NCI-H2227 (cell line): Measurements from ENCODE around the gene ISG15.
"Not testable (repeated sequence)": the region's sequence is repeated elsewhere in the genome, so short reads cannot be mapped to it uniquely, and the experiment has no call there.

Source experiments
- DNase-seq: peaks from one replicate; lab custom pipeline; 2025; ENCODE audit not compliant: unreplicated experiment; lab: John Stamatoyannopoulos, UW

Gene ISG15

GRCh38 chr1:1026599-1027413, 13.5 kb downstream of the ISG15 start:
- no peak for DNase-seq

GRCh38 chr1:1027791-1028190, 14.5 kb downstream of the ISG15 start:
- no peak for DNase-seq

GRCh38 chr1:1030867-1031658, 17.8 kb downstream of the ISG15 start:
- DNase-seq = not testable (repeated sequence)

- no peak for DNase-seq
Measured at GRCh38 chr1:1031659-1032235, 18.4 kb downstream of the ISG15 start.

- peak; percentile 52 for DNase-seq
Measured at GRCh38 chr1:1032424-1032823, 19.1 kb downstream of the ISG15 start.

- DNase-seq = peak; percentile 99
Measured at GRCh38 chr1:1033009-1033587, 19.8 kb downstream of the ISG15 start.

GRCh38 chr1:1033731-1034438, 20.6 kb downstream of the ISG15 start:
- peak; percentile 57 for DNase-seq

- DNase-seq = no peak
Measured at GRCh38 chr1:1034439-1034781, 21.1 kb downstream of the ISG15 start.

GRCh38 chr1:1035291-1035943, 22.1 kb downstream of the ISG15 start:
- DNase-seq = no peak

- no peak for DNase-seq
Measured at GRCh38 chr1:1037366-1038327, 24.4 kb downstream of the ISG15 start.

- DNase-seq = no peak
Measured at GRCh38 chr1:1038694-1039093, 25.4 kb downstream of the ISG15 start.

- no peak for DNase-seq
Measured at GRCh38 chr1:1039145-1039910, 26.0 kb downstream of the ISG15 start.

- DNase-seq = no peak
Measured at GRCh38 chr1:1040004-1040991, 27.0 kb downstream of the ISG15 start.

- DNase-seq = no peak
Measured at GRCh38 chr1:1041092-1041523, 27.8 kb downstream of the ISG15 start.

GRCh38 chr1:1041873-1042272, 28.6 kb downstream of the ISG15 start:
- no peak for DNase-seq

GRCh38 chr1:1042835-1043234, 29.5 kb downstream of the ISG15 start:
- DNase-seq = no peak

GRCh38 chr1:1043411-1043810, 30.1 kb downstream of the ISG15 start:
- no peak for DNase-seq
